ACC112 (cell line): Measurements from ENCODE around the gene HSDL1.

Experiments
- H2AFZ ChIP-seq: fragments of 200-600 bp; sonication (generic); one replicate; pipeline ENCODE4 v1.6.0; 2017; ENCODE audit warnings: antibody characterized with exemption, low read length; ENCODE audit not compliant: unreplicated experiment
- H3K27ac ChIP-seq: fragments of 200-600 bp; sonication (generic); 2 replicates; pipeline ENCODE4 v1.5.1; 2014; ENCODE audit warnings: low read depth, mild to moderate bottlenecking, antibody characterized with exemption, low read length, moderate library complexity
- H3K27me3 ChIP-seq: fragments of 200-600 bp; sonication (generic); 2 replicates; pipeline ENCODE4 v1.6.1; 2014; ENCODE audit warnings: mild to moderate bottlenecking, antibody characterized with exemption, low read length, moderate library complexity, mixed read lengths; ENCODE audit not compliant: insufficient read depth
- H3K36me3 ChIP-seq: fragments of 200-600 bp; sonication (generic); 2 replicates; pipeline ENCODE4 v1.6.1; 2016; ENCODE audit warnings: mild to moderate bottlenecking, antibody characterized with exemption, low read length, moderate library complexity, mixed read lengths; ENCODE audit not compliant: insufficient read depth
- H3K4me1 ChIP-seq: fragments of 200-600 bp; sonication (generic); one replicate; pipeline ENCODE4 v1.6.1; 2016; ENCODE audit warnings: low read length, mixed read lengths; ENCODE audit not compliant: insufficient read depth, unreplicated experiment, control insufficient read depth
- H3K4me3 ChIP-seq: fragments of 200-600 bp; sonication (generic); 2 replicates; pipeline ENCODE4 v1.5.1; 2014; ENCODE audit warnings: mild to moderate bottlenecking, low read depth, low read length
- H3K79me2 ChIP-seq: fragments of 200-600 bp; sonication (generic); one replicate; pipeline ENCODE4 v1.6.0; 2016; ENCODE audit warnings: low read length; ENCODE audit not compliant: control insufficient read depth, unreplicated experiment, insufficient read depth

Gene HSDL1

GRCh38 chr16:84144859-84145639 lies at the start of gene HSDL1, which contains the start of gene DNAAF1:
HSDL1 (minus strand) TSS chr16:84145177; CDS start chr16:84131321, 13,856 bp downstream.
DNAAF1 (plus strand) TSS chr16:84145308; CDS start chr16:84145441, 133 bp downstream.
- Histone ChIP-seq H3K4me1 (no peaks in the 10 kb centered on the region), H3K79me2 (peaks cover 16% of the 10 kb centered on the region), H3K27me3 (peaks cover 8% of the 10 kb centered on the region), H2AFZ (peak within 1 kb of the TSS; percentile 53), H3K36me3 (no peaks in the 10 kb centered on the region), H3K4me3 (peak within 1 kb of the TSS; percentile 74), H3K27ac (no peak within 1 kb of the TSS)

- Histone ChIP-seq H3K27ac (no peak overlapping the region), H3K4me3 (no peak overlapping the region), H3K79me2 (no peaks in the 10 kb centered on the region), H3K36me3 (no peaks in the 10 kb centered on the region), H2AFZ (no peak overlapping the region), H3K27me3 (no peaks in the 10 kb centered on the region), H3K4me1 (peaks cover 5% of the 10 kb centered on the region)
Observed at GRCh38 chr16:84194018-84194417, 49.0 kb upstream of the HSDL1 start.

- Histone ChIP-seq H3K4me3 (no peak overlapping the region), H3K36me3 (no peaks in the 10 kb centered on the region), H3K79me2 (no peaks in the 10 kb centered on the region), H3K27me3 (no peaks in the 10 kb centered on the region), H2AFZ (no peak overlapping the region), H3K4me1 (no peaks in the 10 kb centered on the region), H3K27ac (no peak overlapping the region)
Observed at GRCh38 chr16:84193480-84193879, 48.5 kb upstream of the HSDL1 start.

- H3K27ac ChIP-seq: no peak overlapping the region
Observed at GRCh38 chr16:84191466-84191865, 46.5 kb upstream of the HSDL1 start.

GRCh38 chr16:84190731-84191388 lies 45.9 kb upstream of the HSDL1 start, which contains the start of gene ADAD2:
ADAD2 (plus strand) TSS chr16:84191157; CDS start chr16:84191231, 74 bp downstream.
- H2AFZ ChIP-seq: no peak within 1 kb of the TSS
- no peaks in the 10 kb centered on the region for H3K4me1 ChIP-seq
- H3K27ac ChIP-seq: no peak within 1 kb of the TSS
- H3K36me3 ChIP-seq: no peaks in the 10 kb centered on the region
- H3K27me3 ChIP-seq: no peaks in the 10 kb centered on the region
- peaks cover 9% of the 10 kb centered on the region for H3K79me2 ChIP-seq
- H3K4me3 ChIP-seq: no peak within 1 kb of the TSS

More at GRCh38 chr16:84191466-84191865, 46.5 kb upstream of the HSDL1 start:
- H3K27me3 ChIP-seq: no peaks in the 10 kb centered on the region
- no peak overlapping the region for H2AFZ ChIP-seq
- H3K4me1 ChIP-seq: no peaks in the 10 kb centered on the region
- H3K36me3 ChIP-seq: no peaks in the 10 kb centered on the region
- H3K4me3 ChIP-seq: no peak overlapping the region
- H3K79me2 ChIP-seq: peaks cover 3% of the 10 kb centered on the region

GRCh38 chr16:84186685-84187437 lies 41.9 kb upstream of the HSDL1 start, which contains the start of gene TAF1C:
TAF1C (minus strand) TSS chr16:84187057; CDS start chr16:84184988, 2,069 bp downstream.
- peak within 1 kb of the TSS; percentile 90 for H3K4me3 ChIP-seq
- H2AFZ ChIP-seq: peak within 1 kb of the TSS; percentile 94
- H3K4me1 ChIP-seq: no peaks in the 10 kb centered on the region
- no peak within 1 kb of the TSS for H3K27ac ChIP-seq
- H3K79me2 ChIP-seq: peaks cover 30% of the 10 kb centered on the region
- H3K36me3 ChIP-seq: peaks cover 9% of the 10 kb centered on the region; the same call in 1 of the 2 replicates
- no peaks in the 10 kb centered on the region for H3K27me3 ChIP-seq

GRCh38 chr16:84184775-84185174 lies 39.8 kb upstream of the HSDL1 start:
- Histone ChIP-seq H3K27ac (no peak overlapping the region), H3K27me3 (no peaks in the 10 kb centered on the region), H3K36me3 (peaks cover 10% of the 10 kb centered on the region; the same call in 1 of the 2 replicates), H3K4me1 (no peaks in the 10 kb centered on the region), H3K4me3 (no peak overlapping the region), H2AFZ (no peak overlapping the region), H3K79me2 (peaks cover 30% of the 10 kb centered on the region)

GRCh38 chr16:84183911-84184591 lies 39.1 kb upstream of the HSDL1 start:
- Histone ChIP-seq H3K4me1 (no peaks in the 10 kb centered on the region), H3K4me3 (no peak overlapping the region), H3K36me3 (peaks cover 10% of the 10 kb centered on the region; the same call in 1 of the 2 replicates), H3K79me2 (peaks cover 30% of the 10 kb centered on the region), H3K27me3 (no peaks in the 10 kb centered on the region), H2AFZ (no peak overlapping the region), H3K27ac (no peak overlapping the region)

GRCh38 chr16:84183572-84183875 lies 38.5 kb upstream of the HSDL1 start:
- Histone ChIP-seq H3K27ac (no peak overlapping the region), H3K27me3 (no peaks in the 10 kb centered on the region), H3K4me1 (no peaks in the 10 kb centered on the region), H3K36me3 (peaks cover 10% of the 10 kb centered on the region; the same call in 1 of the 2 replicates), H2AFZ (no peak overlapping the region), H3K4me3 (no peak overlapping the region), H3K79me2 (peaks cover 30% of the 10 kb centered on the region)
